Mesodermal cell (in vitro differentiated cells): ENCODE results near the gene BPIFA3.

Experiments used
- H3K27ac ChIP-seq: 2 replicates; pipeline ENCODE4 v1.7.0; 2013; ENCODE audit warnings: mild to moderate bottlenecking, low read depth, low read length, moderate library complexity; ENCODE audit not compliant: severe bottlenecking
- H3K36me3 ChIP-seq: 2 replicates; pipeline ENCODE4 v1.7.1; 2013; ENCODE audit warnings: mild to moderate bottlenecking, low read length, moderate library complexity; ENCODE audit not compliant: control insufficient read depth, insufficient read depth
- H3K4me1 ChIP-seq: one replicate; pipeline ENCODE4 v1.7.1; 2013; ENCODE audit warnings: mild to moderate bottlenecking, low read length; ENCODE audit not compliant: insufficient read depth, control insufficient read depth, poor library complexity, severe bottlenecking
- H3K4me3 ChIP-seq: 2 replicates; pipeline ENCODE4 v1.7.0; 2013; ENCODE audit warnings: low read length, control low read depth, mild to moderate bottlenecking; ENCODE audit not compliant: insufficient read depth, poor library complexity, severe bottlenecking; ENCODE audit errors: extremely low read depth
- H3K9me3 ChIP-seq: 2 replicates; pipeline ENCODE4 v1.7.1; 2013; ENCODE audit warnings: mild to moderate bottlenecking, low read length, moderate library complexity; ENCODE audit not compliant: control insufficient read depth
- WGBS, 2 experiments: methylation state at CpG; one replicate each; pipeline ENCODE4 v1.1.5; 2013; ENCODE audit warnings: missing lambda C conversion rate in 2 of 2; ENCODE audit not compliant: insufficient coverage in 2 of 2; 5-methylcytosine and 5-hydroxymethylcytosine counted together

BPIFA3 gene

GRCh38 chr20:33211817-33212424 is 5.2 kb upstream of the BPIFA3 start:
- H3K36me3 ChIP-seq, result no peaks in the 10 kb centered on the region
- H3K9me3 ChIP-seq, result no peaks in the 10 kb centered on the region
- 18 to 31% methylated on average over 4 of the region's 5 CpGs for WGBS, 2 experiments
- H3K4me3 ChIP-seq, result no peak overlapping the region
- H3K4me1 ChIP-seq, result no peaks in the 10 kb centered on the region
- no peak overlapping the region for H3K27ac ChIP-seq

- WGBS, 2 experiments, result 85 to 100% methylated on average over 3 of the region's 4 CpGs
- H3K4me1 ChIP-seq, result no peaks in the 10 kb centered on the region
- H3K4me3 ChIP-seq, result no peak overlapping the region
- H3K27ac ChIP-seq, result no peak overlapping the region
- no peaks in the 10 kb centered on the region for H3K9me3 ChIP-seq
- H3K36me3 ChIP-seq, result no peaks in the 10 kb centered on the region
Measured at GRCh38 chr20:33224399-33224798, 7.2 kb downstream of the BPIFA3 start.

- H3K4me3 ChIP-seq, result no peak overlapping the region
- H3K9me3 ChIP-seq, result no peaks in the 10 kb centered on the region
- no peaks in the 10 kb centered on the region for H3K4me1 ChIP-seq
- no peaks in the 10 kb centered on the region for H3K36me3 ChIP-seq
- WGBS, 2 experiments, result 69 to 76% methylated on average over 4 of the region's 6 CpGs
- H3K27ac ChIP-seq, result no peak overlapping the region
Measured at GRCh38 chr20:33229843-33230242, 12.7 kb downstream of the BPIFA3 start.

- Histone ChIP-seq H3K36me3 (no peaks in the 10 kb centered on the region), H3K4me1 (no peaks in the 10 kb centered on the region), H3K4me3 (no peak overlapping the region), H3K27ac (no peak overlapping the region), H3K9me3 (no peaks in the 10 kb centered on the region)
- WGBS, 2 experiments, result 70 to 74% methylated on average over 7 of the region's 7 CpGs
Measured at GRCh38 chr20:33231237-33231636, 14.1 kb downstream of the BPIFA3 start.

GRCh38 chr20:33232486-33233072 is 15.4 kb downstream of the BPIFA3 start:
- 31 to 44% methylated on average over 2 of the region's 2 CpGs for WGBS, 2 experiments
- no peaks in the 10 kb centered on the region for H3K36me3 ChIP-seq
- H3K27ac ChIP-seq, result no peak overlapping the region
- H3K4me3 ChIP-seq, result no peak overlapping the region
- no peaks in the 10 kb centered on the region for H3K4me1 ChIP-seq
- no peaks in the 10 kb centered on the region for H3K9me3 ChIP-seq

GRCh38 chr20:33233129-33233774 is 16.1 kb downstream of the BPIFA3 start:
- Histone ChIP-seq H3K4me1 (no peaks in the 10 kb centered on the region), H3K9me3 (no peaks in the 10 kb centered on the region), H3K4me3 (no peak overlapping the region), H3K36me3 (no peaks in the 10 kb centered on the region), H3K27ac (no peak overlapping the region)
- WGBS, 2 experiments, result 33 to 34% methylated on average over 4 of the region's 5 CpGs

GRCh38 chr20:33234050-33234449 is 16.9 kb downstream of the BPIFA3 start:
- WGBS, 2 experiments, result 89 to 100% methylated on average over 1 to 2 of the region's 2 CpGs
- Histone ChIP-seq H3K4me3 (no peak overlapping the region), H3K4me1 (no peaks in the 10 kb centered on the region)

GRCh38 chr20:33235696-33236095 is 18.5 kb downstream of the BPIFA3 start, which contains the start of gene BPIFA1:
Gene BPIFA1 (plus strand): TSS chr20:33235996. CDS start chr20:33237712, 1,716 bp downstream.
- Histone ChIP-seq H3K4me3 (no peak within 1 kb of the TSS), H3K27ac (no peak within 1 kb of the TSS), H3K36me3 (no peaks in the 10 kb centered on the region), H3K4me1 (no peaks in the 10 kb centered on the region), H3K9me3 (no peaks in the 10 kb centered on the region)
- 80 to 91% methylated on average over 3 to 4 of the region's 5 CpGs for WGBS, 2 experiments

More at GRCh38 chr20:33234050-33234449, 16.9 kb downstream of the BPIFA3 start:
- no peaks in the 10 kb centered on the region for H3K36me3 ChIP-seq
- H3K27ac ChIP-seq, result no peak overlapping the region
- H3K9me3 ChIP-seq, result no peaks in the 10 kb centered on the region

- Histone ChIP-seq H3K4me3 (no peak overlapping the region), H3K27ac (no peak overlapping the region), H3K4me1 (no peaks in the 10 kb centered on the region), H3K36me3 (no peaks in the 10 kb centered on the region), H3K9me3 (no peaks in the 10 kb centered on the region)
- WGBS, 2 experiments, result 83 to 100% methylated on average over 1 of the region's 1 CpG
Measured at GRCh38 chr20:33236351-33236750, 19.2 kb downstream of the BPIFA3 start.

- H3K4me1 ChIP-seq, result no peaks in the 10 kb centered on the region
- H3K36me3 ChIP-seq, result no peaks in the 10 kb centered on the region
- WGBS, 2 experiments, result 85 to 91% methylated on average over 5 of the region's 6 CpGs
- no peak overlapping the region for H3K4me3 ChIP-seq
- H3K27ac ChIP-seq, result no peak overlapping the region
- H3K9me3 ChIP-seq, result no peaks in the 10 kb centered on the region
Measured at GRCh38 chr20:33237989-33238388, 20.8 kb downstream of the BPIFA3 start.

GRCh38 chr20:33239418-33239817 is 22.3 kb downstream of the BPIFA3 start:
- no peaks in the 10 kb centered on the region for H3K4me1 ChIP-seq
- WGBS, 2 experiments, result no CpG with 5 or more reads among the region's 1 CpG
- H3K4me3 ChIP-seq, result no peak overlapping the region
- no peaks in the 10 kb centered on the region for H3K36me3 ChIP-seq
- H3K27ac ChIP-seq, result no peak overlapping the region
- H3K9me3 ChIP-seq, result no peaks in the 10 kb centered on the region
